NT2/D1 (cell line): Measurements from ENCODE around the gene RRN3.
"Not testable (repeated sequence)": the region's sequence is repeated elsewhere in the genome, so short reads cannot be mapped to it uniquely, and the experiment has no call there.

Experiments used
- YY1 ChIP-seq: IDR thresholded peaks from 2 replicates; pipeline ENCODE4 v1.6.1; 2011; ENCODE audit not compliant: insufficient read length, insufficient read depth
- ZNF274 ChIP-seq: IDR thresholded peaks from 2 replicates; pipeline ENCODE4 v1.6.1; 2011; ENCODE audit warnings: mild to moderate bottlenecking, low read depth, low read length

GRCh38 chr16:15140444-15141365 lies 46.6 kb upstream of the RRN3 start:
- not testable (repeated sequence) for TF ChIP-seq YY1, ZNF274
